Ovary (tissue), 3 donors: ENCODE measurements around the gene TENM4.

Experiments
- CTCF ChIP-seq, 3 donors: fragments of 450-650 bp in 2 of 3; fragments of 200-600 bp in 1 of 3; IDR thresholded peaks; one replicate each; pipeline versions ENCODE4 v1.5.1 to v1.8.0; 2016 to 2022; ENCODE audit warnings: antibody characterized with exemption in 3 of 3, mild to moderate bottlenecking in 1 of 3
- POLR2A ChIP-seq: fragments of 450-650 bp; IDR thresholded peaks from one replicate; pipeline ENCODE4 v1.6.1; 2017; ENCODE audit warnings: antibody characterized with exemption, mild to moderate bottlenecking, moderate library complexity
- donor health status: DM: no; HTN: no; CAD: no.

GRCh38 chr11:79007771-79008402 is 432.9 kb downstream of the TENM4 start:
- TF ChIP-seq CTCF (IDR thresholded peaks at IDR 0.05) (no peak), POLR2A (no peak)
